Gastrocnemius medialis (tissue), 4 donors: ENCODE results near the gene AHNAK2. TPM values are rescaled to one million over a fixed set of nuclear protein-coding genes. Genes with fewer than 3 reads are reported as not detected.

Experiments
- ATAC-seq, 2 donors: fragments of 150-250 bp; one replicate each; pipeline ENCODE4 v1.9.1; 2016
- DNase-seq, 2 donors: peaks; one replicate each; pipeline ENCODE4 v3.0.0-alpha.2; 2019
- H3K27ac ChIP-seq, 4 donors: fragments of 200-600 bp; sonication (generic); 1 replicate in 1 of 4; 2 replicates in 3 of 4; pipeline ENCODE4 v1.5.1; 2016 to 2018; ENCODE audit warnings: mild to moderate bottlenecking in 2 of 4, moderate library complexity in 1 of 4
- H3K27me3 ChIP-seq, 3 donors: fragments of 200-600 bp; sonication (generic) in 2 of 3; 1 replicate in 1 of 3; 2 replicates in 2 of 3; pipeline versions ENCODE4 v1.5.1 to v1.6.0; 2016 to 2019; ENCODE audit warnings: mild to moderate bottlenecking in 1 of 3, moderate library complexity in 1 of 3
- H3K36me3 ChIP-seq, 2 donors: fragments of 200-600 bp; sonication (generic) in 1 of 2; one replicate each; pipeline ENCODE4 v1.5.1; 2017 to 2018
- H3K4me1 ChIP-seq, 2 donors: fragments of 200-600 bp; sonication (generic) in 1 of 2; one replicate each; pipeline ENCODE4 v1.5.1; 2016 to 2017; ENCODE audit warnings: mild to moderate bottlenecking in 2 of 2
- H3K4me3 ChIP-seq, 4 donors: fragments of 200-600 bp; sonication (generic) in 3 of 4; 1 replicate in 1 of 4; 2 replicates in 3 of 4; pipeline ENCODE4 v1.5.1; 2016 to 2019; ENCODE audit warnings: mild to moderate bottlenecking in 2 of 4
- H3K9me3 ChIP-seq, 3 donors: fragments of 200-600 bp; sonication (generic) in 2 of 3; 1 replicate in 1 of 3; 2 replicates in 2 of 3; pipeline ENCODE4 v1.5.1; 2016 to 2019
- POLR2A ChIP-seq, 2 donors: fragments of 450-650 bp; IDR thresholded peaks; one replicate each; pipeline ENCODE4 v1.6.1; 2017; ENCODE audit warnings: antibody characterized with exemption in 2 of 2, mild to moderate bottlenecking in 2 of 2, moderate library complexity in 2 of 2
- in situ Hi-C, 4 donors: fragments of 200-750 bp; cut with MboI; loops; one replicate each; pipeline versions ENCODE4 v1.15.0 to v1.8.0; 2017; ENCODE audit warnings: low sequenced_read_pairs in 4 of 4
- intact Hi-C: fragments of 100-400 bp; cut with DNase I; formaldehyde crosslinking; loops from one replicate; pipeline ENCODE4 v1.15.1; 2023; ENCODE audit warnings: low total_unique reads
- total RNA-seq, 4 donors: library from RNA; depleted of rRNA; stranded (reverse); fragments of >200 nt; gene quantifications; one replicate each; pipeline versions ENCODE4 v1.1.0 to v1.2.3, GENCODE V29; 2016
- TF ChIP-seq, protein P1 (sequence below), 5 experiments: fragments of 450-650 bp in 3 of 5; fragments of 200-600 bp in 2 of 5; sonication (generic) in 2 of 5; IDR thresholded peaks in 4 of 5; conservative IDR thresholded peaks in 1 of 5; 1 replicate in 4 of 5; 2 replicates in 1 of 5; pipeline ENCODE4 v1.5.1; 2016 to 2019; ENCODE audit warnings: antibody characterized with exemption in 5 of 5, mild to moderate bottlenecking in 3 of 5, moderate library complexity in 3 of 5

The AHNAK2 gene
- total RNA-seq, 4 donors from 2014 or later: 2.0 to 8.6 (median 3.4) TPM

DNA sequence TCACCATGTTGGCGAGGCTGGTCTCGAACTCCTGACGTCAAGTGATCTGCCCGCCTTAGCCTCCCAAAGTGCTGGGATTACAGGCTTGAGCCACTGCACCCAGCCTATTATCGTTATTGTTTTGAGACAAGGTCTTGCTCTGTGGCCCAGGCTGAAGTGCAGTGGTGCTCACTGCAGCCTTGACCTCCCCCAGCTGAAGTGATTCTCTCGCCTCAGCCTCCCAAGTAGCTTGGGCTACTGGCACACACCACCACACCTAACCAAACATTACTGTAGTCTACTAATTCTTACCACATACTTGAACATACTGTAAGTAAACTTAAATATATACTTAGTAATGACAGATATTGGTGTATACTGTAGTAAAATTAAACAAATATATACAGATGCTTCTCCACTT is 47.3 kb upstream of the AHNAK2 start:
- H3K27ac ChIP-seq: no peak overlapping the region
- intact Hi-C loops: no loop called here

DNA sequence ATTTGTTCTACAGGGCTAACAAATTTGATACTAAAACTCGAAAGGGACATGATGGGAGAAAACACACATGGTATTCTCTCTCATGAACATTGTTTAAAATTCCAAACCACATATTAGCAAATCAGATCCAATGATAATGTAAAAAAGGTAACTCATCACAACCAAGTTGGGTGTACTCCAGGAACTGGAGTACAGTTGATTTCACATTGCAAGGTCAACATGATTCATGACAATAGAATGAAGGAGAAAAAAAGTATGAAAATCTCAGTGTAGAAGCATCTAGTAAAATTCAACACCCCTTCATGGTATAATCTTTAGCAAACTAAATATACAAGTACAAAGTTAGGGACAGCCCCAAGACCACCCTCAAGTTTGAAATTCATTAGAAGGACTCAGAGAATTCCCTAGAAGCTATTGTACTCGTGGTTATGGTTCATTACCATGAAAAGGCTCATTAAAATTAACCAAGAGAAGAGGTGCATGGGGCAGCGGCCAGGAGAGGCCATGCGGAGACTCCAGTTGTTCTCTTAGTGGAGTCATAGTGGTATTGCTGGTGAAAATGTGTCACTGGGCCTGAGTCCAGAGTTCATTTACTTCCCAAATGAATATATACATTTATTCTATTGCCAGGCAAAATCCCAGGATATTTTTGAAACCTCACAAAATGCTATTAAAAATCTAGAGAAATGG is 45.8 kb upstream of the AHNAK2 start:
- Histone ChIP-seq H3K9me3 (no peaks in the 10 kb centered on the region), H3K27ac (no peak overlapping the region), H3K27me3 (peaks cover 0 to 6% (median 0%) of the 10 kb centered on the region in 3 donors), H3K4me3 (no peak overlapping the region), H3K4me1 (peaks cover 16 to 23% of the 10 kb centered on the region in 2 donors), H3K36me3 (no peaks in the 10 kb centered on the region)
- TF ChIP-seq POLR2A (IDR thresholded peaks at IDR 0.05): no peak
- TF ChIP-seq, protein P1, sequence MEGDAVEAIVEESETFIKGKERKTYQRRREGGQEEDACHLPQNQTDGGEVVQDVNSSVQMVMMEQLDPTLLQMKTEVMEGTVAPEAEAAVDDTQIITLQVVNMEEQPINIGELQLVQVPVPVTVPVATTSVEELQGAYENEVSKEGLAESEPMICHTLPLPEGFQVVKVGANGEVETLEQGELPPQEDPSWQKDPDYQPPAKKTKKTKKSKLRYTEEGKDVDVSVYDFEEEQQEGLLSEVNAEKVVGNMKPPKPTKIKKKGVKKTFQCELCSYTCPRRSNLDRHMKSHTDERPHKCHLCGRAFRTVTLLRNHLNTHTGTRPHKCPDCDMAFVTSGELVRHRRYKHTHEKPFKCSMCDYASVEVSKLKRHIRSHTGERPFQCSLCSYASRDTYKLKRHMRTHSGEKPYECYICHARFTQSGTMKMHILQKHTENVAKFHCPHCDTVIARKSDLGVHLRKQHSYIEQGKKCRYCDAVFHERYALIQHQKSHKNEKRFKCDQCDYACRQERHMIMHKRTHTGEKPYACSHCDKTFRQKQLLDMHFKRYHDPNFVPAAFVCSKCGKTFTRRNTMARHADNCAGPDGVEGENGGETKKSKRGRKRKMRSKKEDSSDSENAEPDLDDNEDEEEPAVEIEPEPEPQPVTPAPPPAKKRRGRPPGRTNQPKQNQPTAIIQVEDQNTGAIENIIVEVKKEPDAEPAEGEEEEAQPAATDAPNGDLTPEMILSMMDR (IDR thresholded peaks at IDR 0.05 in 4 of 5, conservative IDR thresholded peaks at IDR 0.05 in 1 of 5): no peak
- ATAC-seq: no peak
- DNase-seq: no peak
- intact Hi-C loops: loop anchor here (5.0 kb wide), 1 partner anchor 197 kb away; no protein-coding TSS in a partner anchor
- in situ Hi-C loops: no loop called here

More for the DNA sequence above, 47.3 kb upstream of the AHNAK2 start:
- DNase-seq (no peak), ATAC-seq (no peak)
- no peak for TF ChIP-seq POLR2A (IDR thresholded peaks at IDR 0.05)
- TF ChIP-seq, protein P1 (IDR thresholded peaks at IDR 0.05 in 4 of 5, conservative IDR thresholded peaks at IDR 0.05 in 1 of 5): no peak
- peaks cover 10 to 12% of the 10 kb centered on the region in 2 donors for H3K4me1 ChIP-seq
- no peak overlapping the region for H3K4me3 ChIP-seq
- H3K9me3 ChIP-seq: no peaks in the 10 kb centered on the region
- no peaks in the 10 kb centered on the region for H3K36me3 ChIP-seq
- peaks cover 0 to 6% (median 6%) of the 10 kb centered on the region in 3 donors for H3K27me3 ChIP-seq
- in situ Hi-C loops: no loop called here

DNA sequence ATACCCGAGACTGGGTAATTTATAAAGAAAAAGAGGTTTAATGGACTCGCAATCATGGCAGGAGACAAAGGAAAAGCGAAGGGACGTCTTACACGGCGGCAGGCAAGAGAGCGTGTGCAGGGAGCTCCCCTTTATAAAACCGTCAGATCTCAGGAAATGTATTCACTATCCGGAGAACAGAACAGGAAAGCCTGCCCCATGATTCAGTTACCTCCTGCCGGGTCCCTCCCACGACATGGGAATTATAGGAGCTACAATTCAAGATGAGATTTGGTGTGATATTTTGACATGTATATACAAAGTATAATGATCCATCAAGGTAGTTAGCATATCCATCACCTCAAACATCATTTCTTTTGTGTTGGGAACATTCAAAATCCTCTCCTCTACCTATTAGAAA is 45.0 kb upstream of the AHNAK2 start:
- intact Hi-C loops: loop anchor here (5.0 kb wide), 1 partner anchor 196 kb away; no protein-coding TSS in a partner anchor
- ATAC-seq: no peak

DNA sequence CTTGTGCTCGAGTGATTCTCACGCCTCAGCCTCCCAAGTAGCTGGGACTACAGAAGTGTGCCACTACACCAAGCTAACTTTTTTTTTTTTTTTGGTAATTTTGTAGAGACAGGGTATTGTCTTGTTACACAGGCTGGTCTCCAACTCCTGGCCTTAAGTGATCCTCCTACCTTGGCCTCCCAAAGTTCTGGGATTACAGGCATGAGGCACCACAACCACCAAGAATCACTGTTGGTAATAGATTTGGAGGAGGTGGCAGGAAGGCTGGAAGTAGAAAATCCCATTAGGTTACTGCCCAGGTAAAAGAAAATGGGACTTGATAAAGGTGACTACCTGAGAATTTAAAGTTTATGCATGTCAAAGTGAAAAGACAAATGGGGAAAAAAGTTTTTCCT is 44.1 kb upstream of the AHNAK2 start:
- no peaks in the 10 kb centered on the region for H3K36me3 ChIP-seq
- no peaks in the 10 kb centered on the region for H3K9me3 ChIP-seq
- intact Hi-C loops: loop anchor here (5.0 kb wide), 1 partner anchor 195 kb away; no protein-coding TSS in a partner anchor
- TF ChIP-seq, protein P1 (IDR thresholded peaks at IDR 0.05 in 4 of 5, conservative IDR thresholded peaks at IDR 0.05 in 1 of 5): no peak
- TF ChIP-seq POLR2A (IDR thresholded peaks at IDR 0.05): no peak
- H3K27ac ChIP-seq: peak overlapping the region in 1 of 4 donors; percentile 75
- H3K4me3 ChIP-seq: peak overlapping the region in 3 of 4 donors; percentile 70 to 83 (median 70)
- H3K4me1 ChIP-seq: peaks cover 16 to 23% of the 10 kb centered on the region in 2 donors
- no peak for DNase-seq
- no peak for ATAC-seq
- in situ Hi-C loops: no loop called here
- no peaks in the 10 kb centered on the region for H3K27me3 ChIP-seq

More for the DNA sequence above, 45.0 kb upstream of the AHNAK2 start:
- no peaks in the 10 kb centered on the region for H3K27me3 ChIP-seq
- H3K9me3 ChIP-seq: no peaks in the 10 kb centered on the region
- no peak overlapping the region for H3K27ac ChIP-seq
- no peak for DNase-seq
- TF ChIP-seq POLR2A (IDR thresholded peaks at IDR 0.05): no peak
- TF ChIP-seq, protein P1 (IDR thresholded peaks at IDR 0.05 in 4 of 5, conservative IDR thresholded peaks at IDR 0.05 in 1 of 5): no peak
- H3K4me3 ChIP-seq: no peak overlapping the region
- peaks cover 16 to 23% of the 10 kb centered on the region in 2 donors for H3K4me1 ChIP-seq
- no peaks in the 10 kb centered on the region for H3K36me3 ChIP-seq
- in situ Hi-C loops: no loop called here
